Measurements from ENCODE around the gene SMG9. TPM values are rescaled to one million over a fixed set of nuclear protein-coding genes. Genes with fewer than 3 reads are reported as not detected.

Gene SMG9
- polyA plus RNA-seq, 3 donors: 36.9 to 40.5 (median 37.4) TPM

DNA sequence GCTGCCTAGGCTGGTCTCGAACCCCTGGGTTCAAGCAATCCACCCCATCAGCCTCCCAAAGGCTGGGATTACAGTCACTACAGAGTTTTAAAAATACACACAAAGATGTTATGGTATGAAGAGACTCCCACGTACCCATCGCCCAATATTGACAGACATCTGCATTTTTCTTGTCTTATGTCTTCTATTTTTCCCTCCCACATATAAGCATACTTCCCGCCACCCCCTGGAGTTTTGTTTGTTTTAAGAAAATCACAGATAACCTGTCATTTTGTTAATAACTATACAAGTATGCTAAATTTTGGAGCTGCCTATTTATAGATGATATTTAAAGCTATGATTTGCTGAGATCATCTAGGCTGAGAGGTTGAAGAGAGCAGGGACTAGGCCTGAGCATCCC lies 6.2 kb upstream of the SMG9 start:
- no peak for DNase-seq (ENCODE audit: low read depth in 3 of 3, low spot score in 2 of 3)

DNA sequence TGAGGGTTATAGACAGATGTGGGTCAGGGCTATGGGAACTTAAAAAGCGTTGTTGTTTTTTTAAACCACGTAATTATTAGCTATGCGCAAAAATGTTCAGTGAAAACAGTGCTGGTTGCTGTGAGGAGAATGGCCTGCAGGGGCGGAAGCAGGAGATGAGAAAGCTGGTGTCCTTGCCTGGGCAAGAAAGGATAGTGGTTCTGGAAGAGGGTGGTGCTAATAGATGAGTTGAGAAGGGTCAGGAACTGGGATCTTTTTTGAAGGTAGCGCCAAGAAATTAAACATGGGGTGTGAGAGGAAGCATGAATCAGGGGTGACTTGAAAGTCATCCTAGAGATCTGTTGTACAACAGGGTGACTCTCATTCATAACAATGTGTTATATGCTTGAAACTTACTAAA lies 4.8 kb upstream of the SMG9 start:
- DNase-seq (ENCODE audit: low read depth in 3 of 3, low spot score in 2 of 3): no peak

DNA sequence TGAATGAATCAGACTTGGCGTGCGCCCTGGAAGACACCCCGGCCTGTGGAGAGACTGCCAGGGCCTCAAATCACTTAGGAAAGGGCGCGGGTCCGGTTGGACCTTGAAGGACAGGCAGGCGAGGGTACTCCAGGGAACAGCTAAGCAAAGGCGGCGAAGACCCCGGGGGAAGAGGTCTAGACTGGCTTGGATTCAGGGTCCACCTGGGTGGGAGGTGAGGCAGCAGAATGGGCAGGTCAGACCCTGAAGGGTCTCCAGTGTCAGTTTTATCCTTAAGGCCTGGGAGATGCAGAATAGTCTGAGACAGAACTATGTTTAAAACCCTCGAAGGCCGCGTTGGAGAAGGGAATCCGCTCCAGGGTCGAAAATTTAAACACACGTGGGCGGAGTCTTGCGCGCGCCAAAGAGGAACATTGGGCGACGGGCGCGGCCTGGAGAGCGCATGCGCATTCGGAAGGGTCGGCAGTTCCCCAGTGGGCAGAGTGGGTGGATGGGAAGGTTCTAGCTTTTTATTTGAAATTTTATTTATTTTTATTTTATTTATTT lies 567 bp upstream of the SMG9 start:
- peak; percentile 41 to 57 (median 56) for DNase-seq (ENCODE audit: low read depth in 3 of 3, low spot score in 2 of 3)

- DNase-seq (ENCODE audit: low read depth in 3 of 3, low spot score in 2 of 3): no peak
Measured at GRCh38 chr19:43754253-43754502, 584 bp downstream of the SMG9 start.

GRCh38 chr19:43752287-43752875 lies 2.4 kb downstream of the SMG9 start:
- no peak for DNase-seq (ENCODE audit: low read depth in 3 of 3, low spot score in 2 of 3)

DNA sequence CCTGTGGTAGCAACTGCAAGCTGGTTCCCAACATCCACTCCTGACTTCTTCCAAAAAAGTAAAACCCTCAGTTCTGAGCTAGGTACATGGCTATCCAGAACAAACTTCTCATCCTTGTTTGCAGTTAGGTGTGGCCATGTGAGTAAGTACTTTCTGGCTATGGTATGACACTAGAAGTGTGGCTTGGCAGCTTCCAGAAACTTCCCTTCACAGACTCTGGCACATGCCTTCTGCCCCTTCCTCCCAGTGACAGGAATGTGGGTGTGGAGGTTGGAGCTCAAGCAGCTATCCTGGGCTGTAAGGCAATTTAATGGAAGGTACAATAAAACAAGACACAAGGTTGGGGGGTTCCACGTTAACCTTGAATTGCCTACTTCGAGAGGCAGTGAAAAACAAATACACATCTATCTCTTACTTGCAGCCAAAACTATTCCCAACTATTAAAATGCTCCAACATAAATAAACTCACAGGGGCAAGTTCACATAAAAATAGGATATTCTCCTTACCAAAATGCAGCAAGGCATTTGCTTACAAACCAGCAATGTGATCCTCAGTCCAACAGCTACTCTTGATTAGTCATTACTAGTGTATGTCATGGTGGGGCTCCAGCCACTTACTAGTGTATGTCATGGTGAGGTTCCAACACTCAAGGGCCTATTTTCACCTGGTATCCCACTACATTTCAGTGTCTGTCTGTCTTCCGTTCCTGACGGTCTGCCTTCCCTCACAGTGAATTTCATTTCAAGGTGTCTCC lies 3.1 kb downstream of the SMG9 start:
- DNase-seq (ENCODE audit: low read depth in 3 of 3, low spot score in 2 of 3): no peak

DNA sequence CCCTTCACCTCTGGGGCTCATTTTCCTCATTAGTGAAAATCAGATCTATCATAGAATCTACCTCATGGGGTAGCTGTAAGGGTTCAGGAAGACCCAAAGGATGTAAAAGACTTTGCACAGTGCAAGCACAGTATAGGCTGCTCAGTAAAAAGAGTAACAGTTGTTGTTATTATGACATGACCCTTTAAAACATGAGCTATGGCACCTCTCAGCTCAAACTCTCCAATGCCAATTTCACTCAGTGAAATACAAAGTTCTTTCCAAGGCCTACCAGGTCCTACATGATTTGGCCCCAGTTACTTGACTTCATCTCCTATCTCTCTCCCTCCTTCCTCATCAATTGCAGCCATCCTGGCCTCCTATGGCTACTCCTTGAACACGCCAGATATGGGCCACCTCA lies 4.9 kb downstream of the SMG9 start:
- no peak for DNase-seq (ENCODE audit: low read depth in 3 of 3, low spot score in 2 of 3)

- no peak for DNase-seq (ENCODE audit: low read depth in 3 of 3, low spot score in 2 of 3)
Measured at GRCh38 chr19:43749152-43749551, 5.6 kb downstream of the SMG9 start.

GRCh38 chr19:43748685-43749084 lies 6.1 kb downstream of the SMG9 start:
- DNase-seq (ENCODE audit: low read depth in 3 of 3, low spot score in 2 of 3): no peak

- no peak for DNase-seq (ENCODE audit: low read depth in 3 of 3, low spot score in 2 of 3)
Measured at GRCh38 chr19:43748205-43748594, 6.6 kb downstream of the SMG9 start.

GRCh38 chr19:43747557-43748204 lies 7.1 kb downstream of the SMG9 start:
- DNase-seq (ENCODE audit: low read depth in 3 of 3, low spot score in 2 of 3): no peak

DNA sequence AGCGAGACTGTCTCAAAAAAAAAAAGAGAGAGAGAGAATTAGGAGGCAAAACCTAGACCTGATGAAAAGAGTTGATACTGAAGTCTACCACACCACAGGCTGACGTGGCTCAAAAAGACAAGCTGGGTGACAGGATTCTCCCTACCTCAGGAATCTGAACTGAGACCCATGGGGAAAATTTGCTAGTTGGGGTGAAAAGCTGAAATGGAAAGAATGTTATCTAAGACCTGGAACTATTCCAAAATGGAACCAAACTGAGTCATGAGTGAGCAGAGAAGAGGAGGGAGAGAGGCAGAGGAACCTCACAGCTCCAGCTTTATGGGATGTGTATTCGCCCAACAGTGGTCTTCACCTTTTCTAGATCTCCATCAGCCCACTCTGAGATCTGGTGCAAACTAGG lies 11.7 kb downstream of the SMG9 start:
- DNase-seq (ENCODE audit: low read depth in 3 of 3, low spot score in 2 of 3): no peak

DNA sequence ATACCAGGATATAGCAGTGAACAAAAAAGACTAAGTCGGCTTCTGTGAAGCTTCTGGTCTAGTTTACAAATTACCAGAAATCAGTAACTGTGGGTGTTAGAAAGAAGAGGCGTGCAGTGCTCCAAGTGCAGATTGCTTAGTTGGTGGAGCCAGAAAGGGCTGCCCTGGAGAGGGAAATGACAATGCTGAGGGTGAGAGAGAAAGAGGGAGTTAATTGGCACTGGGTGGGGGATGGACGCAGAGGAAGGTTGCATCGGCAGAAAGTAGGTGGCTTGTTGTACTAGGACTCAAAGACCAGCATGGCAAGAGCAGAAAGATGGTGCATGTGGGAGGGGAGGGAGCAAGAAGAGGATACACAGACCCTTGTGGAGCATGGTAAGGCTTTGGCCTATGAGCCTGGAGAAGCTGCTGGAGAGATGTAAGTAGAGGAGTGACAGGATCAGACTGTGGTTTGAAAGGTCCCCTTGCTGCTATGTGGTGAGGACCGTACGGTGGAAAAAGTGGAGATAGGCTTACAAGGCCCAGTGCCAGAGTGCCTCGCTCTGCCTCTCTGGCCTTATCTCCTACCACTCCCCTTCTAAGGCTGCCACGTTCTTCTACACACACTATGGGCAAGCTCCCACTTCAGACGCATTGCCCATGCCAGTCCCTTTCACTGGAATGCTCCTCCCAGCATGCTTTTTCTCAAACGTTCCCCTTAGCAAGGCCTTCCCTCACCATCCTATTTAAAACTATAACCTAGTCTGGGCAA lies 13.5 kb downstream of the SMG9 start:
- DNase-seq (ENCODE audit: low read depth in 3 of 3, low spot score in 2 of 3): no peak

DNA sequence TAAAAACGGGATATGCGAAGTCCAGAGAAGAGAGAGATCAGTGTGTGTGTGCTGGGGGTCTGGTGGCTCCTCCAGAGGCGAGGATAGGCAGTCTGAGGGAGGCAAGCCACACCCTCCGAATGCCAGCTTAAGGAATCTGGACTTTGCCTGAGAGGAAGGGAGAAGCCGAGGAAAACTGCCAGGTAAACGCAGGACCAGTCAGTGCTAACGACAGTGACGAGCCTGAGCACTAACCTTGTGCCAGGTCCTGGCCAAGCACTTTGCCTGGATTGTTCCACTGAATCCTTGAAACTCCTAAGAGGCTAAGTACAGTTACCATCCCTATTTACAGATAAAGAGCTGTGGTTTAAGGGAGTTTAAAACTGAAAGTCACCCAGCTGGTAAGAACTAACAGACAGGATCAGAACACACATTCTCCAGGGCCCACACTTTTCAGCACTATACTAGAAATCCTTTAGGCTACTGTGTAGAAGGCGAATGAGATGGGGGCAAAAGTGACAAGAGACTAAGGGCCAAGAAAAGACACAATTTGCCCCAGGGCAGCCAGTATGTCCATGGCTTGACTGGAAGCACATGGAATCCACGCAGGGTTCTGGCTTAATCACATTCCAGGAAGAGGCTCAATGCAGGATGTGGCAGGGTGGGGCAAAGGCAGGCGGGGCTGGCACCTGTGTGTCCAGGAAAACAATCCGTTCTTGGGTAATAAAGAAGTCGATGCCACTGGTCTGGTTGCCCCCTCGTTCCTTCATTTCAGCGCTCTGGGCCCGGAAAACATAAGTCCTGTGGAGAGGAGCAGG lies 15.1 kb downstream of the SMG9 start:
- no peak for DNase-seq (ENCODE audit: low read depth in 3 of 3, low spot score in 2 of 3)

DNA sequence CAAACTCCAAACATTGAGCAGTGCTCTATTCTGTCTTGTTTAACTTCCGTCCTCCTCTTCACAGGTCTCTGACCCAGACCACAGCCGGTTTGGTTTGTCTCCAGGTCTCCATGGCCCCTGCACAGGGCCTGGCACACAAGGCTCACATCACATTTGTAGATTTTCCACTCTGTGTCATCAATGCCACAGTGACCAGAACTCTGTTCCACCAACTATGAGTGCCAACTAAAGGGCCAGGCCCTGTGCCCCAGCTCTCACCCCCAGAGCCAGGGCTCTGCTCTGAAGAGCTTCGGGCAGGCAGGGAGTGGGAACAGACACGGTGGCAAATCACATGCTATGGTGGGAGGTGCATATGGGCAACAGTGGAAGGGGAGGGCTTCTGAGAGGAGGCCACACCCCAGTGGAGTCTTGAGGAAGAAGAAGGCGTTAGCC lies 16.0 kb downstream of the SMG9 start:
- DNase-seq (ENCODE audit: low read depth in 3 of 3, low spot score in 2 of 3): no peak

DNA sequence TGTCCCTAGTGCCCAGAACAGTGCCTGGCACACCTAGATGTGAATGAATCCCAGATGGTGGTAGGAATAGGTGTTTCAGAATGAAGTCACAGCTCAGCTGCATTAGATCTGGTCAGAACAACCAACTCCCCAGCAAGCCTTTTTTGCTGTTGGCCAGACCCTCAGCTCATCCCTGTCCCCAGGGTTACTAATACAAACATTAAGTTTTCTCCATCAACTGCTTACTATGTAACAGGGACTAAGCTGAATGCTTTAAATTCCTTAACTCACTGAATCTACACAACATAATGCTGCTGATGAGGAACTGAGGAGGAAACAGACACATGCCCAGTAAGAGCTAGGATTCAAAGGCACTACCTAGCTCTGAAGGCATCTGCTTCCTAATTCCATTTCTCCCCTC lies 18.8 kb downstream of the SMG9 start:
- no peak for DNase-seq (ENCODE audit: low read depth in 3 of 3, low spot score in 2 of 3)

- DNase-seq (ENCODE audit: low read depth in 3 of 3, low spot score in 2 of 3): no peak
Measured at GRCh38 chr19:43735013-43735412, 19.7 kb downstream of the SMG9 start.

DNA sequence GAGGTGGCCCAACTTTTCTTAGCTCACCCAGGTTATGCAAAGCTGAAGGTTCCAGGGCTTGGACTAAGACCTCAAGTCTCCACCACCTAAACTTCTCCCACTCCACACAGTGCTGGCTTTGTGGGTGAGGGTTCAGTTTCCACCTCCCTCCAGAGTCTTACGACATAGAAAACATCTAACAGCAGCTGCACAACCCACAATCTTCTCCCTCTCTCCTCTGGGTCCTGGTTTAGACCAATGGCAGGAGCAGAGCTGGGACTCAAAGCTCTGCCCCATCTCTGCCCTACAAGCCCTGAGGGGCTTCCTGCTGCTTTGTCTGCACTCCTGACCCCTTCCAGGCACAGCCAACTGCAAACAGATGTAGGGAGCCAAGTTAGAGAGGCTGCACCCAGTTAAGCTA lies 22.9 kb downstream of the SMG9 start:
- no peak for DNase-seq (ENCODE audit: low read depth in 3 of 3, low spot score in 2 of 3)

GRCh38 chr19:43731346-43731745 lies 23.4 kb downstream of the SMG9 start:
- DNase-seq (ENCODE audit: low read depth in 3 of 3, low spot score in 2 of 3): no peak

GRCh38 chr19:43729919-43730318 lies 24.8 kb downstream of the SMG9 start:
- no peak for DNase-seq (ENCODE audit: low read depth in 3 of 3, low spot score in 2 of 3)

DNA sequence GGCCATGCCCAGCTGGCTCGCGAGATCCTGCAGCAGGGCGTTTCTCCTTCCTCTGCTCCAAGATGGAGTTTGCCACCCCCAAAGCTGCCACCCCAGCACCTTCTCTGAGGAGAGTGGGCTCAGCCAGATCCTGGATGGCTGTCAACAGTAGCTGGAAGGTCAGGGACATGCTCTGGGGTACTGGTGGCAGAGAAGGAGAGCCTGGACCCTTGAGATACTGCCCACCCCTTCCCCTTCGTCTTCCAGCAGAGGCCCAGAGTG lies 27.2 kb downstream of the SMG9 start:
- no peak for DNase-seq (ENCODE audit: low read depth in 3 of 3, low spot score in 2 of 3)
